ENCODE data around the gene TPSD1.

GRCh38 chr16:1283996-1284616 is 28.2 kb downstream of the TPSD1 start:
- TF ChIP-seq CTCF (IDR thresholded peaks at IDR 0.05; ENCODE audit: insufficient read depth, low read length, poor library complexity, severe bottlenecking) (no peak), EZH2phosphoT487 (conservative IDR thresholded peaks at IDR 0.05; ENCODE audit: low read length) (no peak)

Data from SU-DHL-6 (cell line).